SK-N-SH (cell line): ENCODE data around the gene PROCR. TPM values are rescaled to one million over a fixed set of nuclear protein-coding genes. Genes with fewer than 3 reads are reported as not detected.

Experiments
- CTCF ChIA-PET: fragments of 300-600, 350-600 bp; formaldehyde crosslinking; extraction: SDS; loops from one replicate; lab custom pipeline; 2021; lab: Yijun Ruan, JAX
- POLR2A ChIA-PET: fragments of 350-600 bp; sonication (Branson Sonifier 250); formaldehyde crosslinking; extraction: SDS; loops from one replicate; lab custom pipeline; 2020; ENCODE audit warnings: antibody characterized with exemption, inconsistent platforms; lab: Yijun Ruan, JAX
- DNase-seq: peaks from one replicate; pipeline ENCODE4 v3.0.0; 2012
- H2AFZ ChIP-seq: fragments of 200-600 bp; sonication (generic); 2 replicates; pipeline ENCODE4 v1.8.1; 2016; ENCODE audit warnings: antibody characterized with exemption, mild to moderate bottlenecking, low read depth
- H3F3A ChIP-seq: fragments of 200-600 bp; sonication (generic); replicated peaks from 2 replicates; pipeline ENCODE3; 2016; ENCODE audit warnings: antibody characterized with exemption, mild to moderate bottlenecking; ENCODE audit not compliant: insufficient read depth
- H3K27ac ChIP-seq, 2 experiments: fragments of 200-500 bp in 1 of 2; fragments of 200-600 bp in 1 of 2; sonication (Bioruptor generic) in 1 of 2; sonication (generic), shearing (Covaris generic) in 1 of 2; 2 replicates each; pipeline versions ENCODE4 v1.5.1 to v1.6.1; 2014 to 2016; ENCODE audit warnings: low read depth in 2 of 2, inconsistent platforms in 1 of 2, low read length in 1 of 2, mild to moderate bottlenecking in 1 of 2, mixed read lengths in 1 of 2
- H3K27me3 ChIP-seq: fragments of 200-600 bp; sonication (generic), shearing (Covaris generic); 2 replicates; pipeline ENCODE4 v1.6.1; 2016; ENCODE audit warnings: mixed run types; ENCODE audit not compliant: insufficient read depth
- H3K36me3 ChIP-seq, 2 experiments: fragments of 200-500 bp in 1 of 2; fragments of 200-600 bp in 1 of 2; sonication (Bioruptor generic) in 1 of 2; sonication (generic) in 1 of 2; replicated peaks in 1 of 2; 2 replicates each; pipeline versions ENCODE3 to v1.5.1; 2014 to 2016; ENCODE audit warnings: low read length in 1 of 2, mild to moderate bottlenecking in 1 of 2; ENCODE audit not compliant: insufficient read depth in 2 of 2, control insufficient read depth in 1 of 2
- H3K4me1 ChIP-seq, 2 experiments: fragments of 200-500 bp in 1 of 2; fragments of 200-600 bp in 1 of 2; sonication (Bioruptor generic) in 1 of 2; sonication (generic), shearing (Covaris generic) in 1 of 2; 2 replicates each; pipeline versions ENCODE4 v1.5.1 to v1.6.1; 2014 to 2016; ENCODE audit warnings: low read depth in 1 of 2, low read length in 1 of 2, mixed run types in 1 of 2; ENCODE audit not compliant: insufficient read depth in 2 of 2, control insufficient read depth in 1 of 2
- H3K4me2 ChIP-seq: fragments of 200-600 bp; sonication (generic), shearing (Covaris generic); 2 replicates; pipeline ENCODE4 v1.6.1; 2017; ENCODE audit warnings: mixed run types
- H3K4me3 ChIP-seq, 2 experiments: fragments of 200-500 bp in 1 of 2; fragments of 200-600 bp in 1 of 2; sonication (Bioruptor generic) in 1 of 2; sonication (generic), shearing (Covaris generic) in 1 of 2; 2 replicates each; pipeline versions ENCODE4 v1.5.1 to v1.8.1; 2014 to 2016; ENCODE audit warnings: low read depth in 2 of 2, inconsistent platforms in 1 of 2, low read length in 1 of 2, mild to moderate bottlenecking in 1 of 2, mixed read lengths in 1 of 2, moderate library complexity in 1 of 2
- H3K79me2 ChIP-seq: fragments of 200-600 bp; sonication (generic); 2 replicates; pipeline ENCODE4 v1.8.1; 2017; ENCODE audit warnings: mild to moderate bottlenecking; ENCODE audit not compliant: insufficient read depth
- H3K9ac ChIP-seq: fragments of 200-600 bp; sonication (generic); 2 replicates; pipeline ENCODE4 v1.6.1; 2017; ENCODE audit warnings: mixed run types
- H3K9me2 ChIP-seq: fragments of 200-600 bp; sonication (generic); 2 replicates; pipeline ENCODE4 v1.6.1; 2017; ENCODE audit warnings: mixed run types
- H3K9me3 ChIP-seq: fragments of 200-600 bp; sonication (generic); 2 replicates; pipeline ENCODE4 v1.6.1; 2017; ENCODE audit warnings: mixed run types, mild to moderate bottlenecking, moderate library complexity
- H4K20me1 ChIP-seq: fragments of 200-600 bp; sonication (generic); 2 replicates; pipeline ENCODE4 v1.6.1; 2017; ENCODE audit warnings: mild to moderate bottlenecking, mixed run types; ENCODE audit not compliant: insufficient read depth
- ELF1 ChIP-seq: IDR thresholded peaks from 2 replicates; pipeline ENCODE4 v1.4.0; 2012
- EZH2phosphoT487 ChIP-seq: fragments of 200-600 bp; sonication (generic); IDR thresholded peaks from 2 replicates; pipeline ENCODE4 v1.6.1; 2017; ENCODE audit warnings: low read depth, mixed run types, mild to moderate bottlenecking, antibody characterized with exemption, moderate library complexity, borderline replicate concordance
- FOXJ3 ChIP-seq: sonication (generic); formaldehyde crosslinking; IDR thresholded peaks from 2 replicates; pipeline ENCODE4 v1.5.1; 2020; ENCODE audit warnings: mild to moderate bottlenecking, missing genetic modification reagents
- FOXM1 ChIP-seq: IDR thresholded peaks from 2 replicates; pipeline ENCODE4 v1.4.0; 2012; ENCODE audit warnings: low read depth, mild to moderate bottlenecking
- JUND ChIP-seq: IDR thresholded peaks from 2 replicates; pipeline ENCODE4 v1.4.0; 2012
- MEF2A ChIP-seq: IDR thresholded peaks from 2 replicates; pipeline ENCODE4 v1.4.0; 2012; ENCODE audit warnings: low read depth, borderline replicate concordance
- NFIC ChIP-seq: IDR thresholded peaks from 2 replicates; pipeline ENCODE4 v1.4.0; 2012; ENCODE audit warnings: borderline replicate concordance
- NRF1 ChIP-seq: IDR thresholded peaks from 2 replicates; pipeline ENCODE4 v1.6.1; 2012; ENCODE audit warnings: low read depth, mild to moderate bottlenecking, low read length
- RAD21 ChIP-seq: IDR thresholded peaks from 2 replicates; pipeline ENCODE4 v1.6.1; 2012; ENCODE audit warnings: mild to moderate bottlenecking, low read length
- RCOR1 ChIP-seq: fragments of 150-350 bp; IDR thresholded peaks from 2 replicates; pipeline ENCODE4 v1.6.1; 2017; ENCODE audit warnings: antibody characterized with exemption, low read length
- RXRA ChIP-seq: IDR thresholded peaks from 2 replicates; pipeline ENCODE4 v1.4.0; 2012; ENCODE audit warnings: low read depth, mild to moderate bottlenecking, borderline replicate concordance
- SIN3A ChIP-seq: IDR thresholded peaks from 2 replicates; pipeline ENCODE4 v1.6.1; 2012; ENCODE audit warnings: low read depth, mild to moderate bottlenecking, low read length, moderate library complexity, borderline replicate concordance
- TCF12 ChIP-seq: IDR thresholded peaks from 2 replicates; pipeline ENCODE4 v1.4.0; 2012
- WGBS: methylation state at CpG from one replicate; pipeline ENCODE4 v1.1.6; 2017; ENCODE audit warnings: low lambda C conversion rate; 5-methylcytosine and 5-hydroxymethylcytosine counted together
- polyA plus RNA-seq, 3 experiments: library from polyadenylated mRNA; depleted of rRNA; stranded (reverse); fragments of >200 nt; gene quantifications; 2 replicates each; pipeline ENCODE4 v1.2.3, GENCODE V29; 2012
- TF ChIP-seq, protein P1 (sequence below): IDR thresholded peaks from 2 replicates; pipeline ENCODE4 v1.4.0; 2012; ENCODE audit warnings: low read depth, borderline replicate concordance
- TF ChIP-seq, protein P2 (sequence below): fragments of 200-600 bp; sonication (generic); IDR thresholded peaks from 2 replicates; pipeline ENCODE4 v1.6.1; 2017; ENCODE audit warnings: antibody characterized with exemption, mild to moderate bottlenecking, moderate library complexity
- TF ChIP-seq, protein P3 (sequence below): IDR thresholded peaks from 2 replicates; pipeline ENCODE4 v1.4.0; 2012; ENCODE audit warnings: low read depth
- TF ChIP-seq, protein P4 (sequence below): fragments of 150-350 bp; IDR thresholded peaks from 2 replicates; pipeline ENCODE4 v1.6.1; 2017; ENCODE audit warnings: antibody characterized with exemption, low read length, low read depth, borderline replicate concordance
- TF ChIP-seq, protein P5 (sequence below): IDR thresholded peaks from 2 replicates; pipeline ENCODE4 v1.4.0; 2012; ENCODE audit warnings: low read depth, borderline replicate concordance
- TF ChIP-seq, protein P6 (sequence below): IDR thresholded peaks from 2 replicates; pipeline ENCODE4 v1.6.1; 2012; ENCODE audit warnings: mild to moderate bottlenecking, low read depth, low read length, moderate library complexity

Gene PROCR
- polyA plus RNA-seq, 1 of the 3 experiments (the other 2 are of a cell fraction): 23.5 TPM

DNA sequence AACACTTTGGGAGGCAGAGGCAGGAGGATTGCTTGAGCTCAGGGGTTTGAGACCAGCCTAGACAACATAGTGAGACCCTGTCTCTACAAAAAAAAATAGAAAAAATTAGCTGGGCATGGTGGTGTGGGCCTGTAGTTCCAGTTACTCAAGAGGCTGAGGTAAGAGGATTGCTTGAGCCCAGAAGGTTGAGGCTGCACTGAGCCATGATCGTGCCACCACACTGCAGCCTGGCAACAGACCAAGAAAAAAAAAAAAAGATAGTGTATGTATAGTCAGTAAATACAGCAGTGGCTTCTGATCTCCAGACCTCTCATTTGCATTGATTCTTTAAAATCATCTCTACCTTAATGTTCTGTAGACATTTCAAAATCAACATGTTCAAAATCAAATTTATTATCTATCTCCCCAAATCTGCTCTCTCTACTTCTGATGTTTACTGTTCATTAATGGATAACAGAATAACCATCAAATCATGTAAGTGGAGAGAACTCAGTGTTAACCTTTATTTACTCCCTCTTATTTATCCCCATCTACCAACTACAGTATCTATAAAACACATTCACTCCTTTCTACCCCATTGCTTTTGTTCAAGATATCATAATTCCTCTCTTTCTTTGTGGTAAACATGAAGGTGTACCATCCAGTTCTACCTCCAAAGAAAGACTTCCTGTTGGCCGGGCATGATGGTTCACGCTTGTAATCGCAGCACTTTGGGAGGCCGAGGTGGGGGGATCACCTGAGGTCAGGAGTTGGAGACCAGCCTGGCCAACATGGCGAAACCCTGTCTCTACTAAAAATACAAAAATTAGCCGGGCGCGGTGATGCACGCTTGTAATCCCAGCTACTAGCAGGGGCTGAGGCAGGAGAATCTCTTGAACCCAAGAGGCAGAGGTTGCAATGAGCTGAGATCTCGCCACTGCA, 7.7 kb downstream of the PROCR start (continued):
- TF ChIP-seq, protein P1, sequence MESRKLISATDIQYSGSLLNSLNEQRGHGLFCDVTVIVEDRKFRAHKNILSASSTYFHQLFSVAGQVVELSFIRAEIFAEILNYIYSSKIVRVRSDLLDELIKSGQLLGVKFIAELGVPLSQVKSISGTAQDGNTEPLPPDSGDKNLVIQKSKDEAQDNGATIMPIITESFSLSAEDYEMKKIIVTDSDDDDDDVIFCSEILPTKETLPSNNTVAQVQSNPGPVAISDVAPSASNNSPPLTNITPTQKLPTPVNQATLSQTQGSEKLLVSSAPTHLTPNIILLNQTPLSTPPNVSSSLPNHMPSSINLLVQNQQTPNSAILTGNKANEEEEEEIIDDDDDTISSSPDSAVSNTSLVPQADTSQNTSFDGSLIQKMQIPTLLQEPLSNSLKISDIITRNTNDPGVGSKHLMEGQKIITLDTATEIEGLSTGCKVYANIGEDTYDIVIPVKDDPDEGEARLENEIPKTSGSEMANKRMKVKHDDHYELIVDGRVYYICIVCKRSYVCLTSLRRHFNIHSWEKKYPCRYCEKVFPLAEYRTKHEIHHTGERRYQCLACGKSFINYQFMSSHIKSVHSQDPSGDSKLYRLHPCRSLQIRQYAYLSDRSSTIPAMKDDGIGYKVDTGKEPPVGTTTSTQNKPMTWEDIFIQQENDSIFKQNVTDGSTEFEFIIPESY: no peak
- no peak for TF ChIP-seq NRF1
- TF ChIP-seq JUND: no peak
- no peak for TF ChIP-seq SIN3A
- TF ChIP-seq RCOR1: no peak
- no peak for TF ChIP-seq MEF2A
- no peak for TF ChIP-seq FOXM1

DNA sequence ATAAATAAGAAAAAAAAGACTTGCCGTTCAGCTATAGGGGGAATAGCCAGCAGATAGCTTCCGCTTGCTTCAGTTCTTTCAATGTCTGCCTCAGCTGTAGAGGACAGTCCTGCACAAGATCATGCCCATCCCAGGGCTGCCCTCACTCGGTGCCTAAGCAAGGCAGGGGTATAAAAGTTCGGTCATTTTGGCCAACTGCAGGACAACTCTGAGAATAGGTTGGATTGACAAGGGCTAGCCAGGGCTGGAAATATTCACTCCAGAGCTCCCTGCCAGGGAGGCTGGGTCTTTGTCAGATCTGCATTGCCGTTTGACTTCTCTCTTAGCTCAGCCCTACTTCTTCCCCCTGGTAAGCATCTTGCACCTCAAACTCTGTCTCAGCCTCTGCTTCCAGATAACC, 8.4 kb downstream of the PROCR start:
- POLR2A ChIA-PET: no interaction called here
- CTCF ChIA-PET: interaction anchor here (1.0 to 2.0 kb wide), 2 partner anchors 36 to 89 kb away, joined by 3 to 5 read pairs; no protein-coding TSS in a partner anchor
- 81% methylated on average over 5 of the region's 5 CpGs for WGBS
- TF ChIP-seq, protein P2, sequence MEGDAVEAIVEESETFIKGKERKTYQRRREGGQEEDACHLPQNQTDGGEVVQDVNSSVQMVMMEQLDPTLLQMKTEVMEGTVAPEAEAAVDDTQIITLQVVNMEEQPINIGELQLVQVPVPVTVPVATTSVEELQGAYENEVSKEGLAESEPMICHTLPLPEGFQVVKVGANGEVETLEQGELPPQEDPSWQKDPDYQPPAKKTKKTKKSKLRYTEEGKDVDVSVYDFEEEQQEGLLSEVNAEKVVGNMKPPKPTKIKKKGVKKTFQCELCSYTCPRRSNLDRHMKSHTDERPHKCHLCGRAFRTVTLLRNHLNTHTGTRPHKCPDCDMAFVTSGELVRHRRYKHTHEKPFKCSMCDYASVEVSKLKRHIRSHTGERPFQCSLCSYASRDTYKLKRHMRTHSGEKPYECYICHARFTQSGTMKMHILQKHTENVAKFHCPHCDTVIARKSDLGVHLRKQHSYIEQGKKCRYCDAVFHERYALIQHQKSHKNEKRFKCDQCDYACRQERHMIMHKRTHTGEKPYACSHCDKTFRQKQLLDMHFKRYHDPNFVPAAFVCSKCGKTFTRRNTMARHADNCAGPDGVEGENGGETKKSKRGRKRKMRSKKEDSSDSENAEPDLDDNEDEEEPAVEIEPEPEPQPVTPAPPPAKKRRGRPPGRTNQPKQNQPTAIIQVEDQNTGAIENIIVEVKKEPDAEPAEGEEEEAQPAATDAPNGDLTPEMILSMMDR: no peak
- TF ChIP-seq, protein P3, sequence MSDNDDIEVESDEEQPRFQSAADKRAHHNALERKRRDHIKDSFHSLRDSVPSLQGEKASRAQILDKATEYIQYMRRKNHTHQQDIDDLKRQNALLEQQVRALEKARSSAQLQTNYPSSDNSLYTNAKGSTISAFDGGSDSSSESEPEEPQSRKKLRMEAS: no peak
- TF ChIP-seq RAD21 (no peak), FOXJ3 (CRISPR knock-in tag) (no peak), NFIC (no peak), RXRA (no peak), TCF12 (no peak), ELF1 (no peak), EZH2phosphoT487 (no peak)
- TF ChIP-seq, protein P1: no peak
- TF ChIP-seq, protein P4, sequence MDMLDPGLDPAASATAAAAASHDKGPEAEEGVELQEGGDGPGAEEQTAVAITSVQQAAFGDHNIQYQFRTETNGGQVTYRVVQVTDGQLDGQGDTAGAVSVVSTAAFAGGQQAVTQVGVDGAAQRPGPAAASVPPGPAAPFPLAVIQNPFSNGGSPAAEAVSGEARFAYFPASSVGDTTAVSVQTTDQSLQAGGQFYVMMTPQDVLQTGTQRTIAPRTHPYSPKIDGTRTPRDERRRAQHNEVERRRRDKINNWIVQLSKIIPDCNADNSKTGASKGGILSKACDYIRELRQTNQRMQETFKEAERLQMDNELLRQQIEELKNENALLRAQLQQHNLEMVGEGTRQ: no peak
- TF ChIP-seq, protein P5, sequence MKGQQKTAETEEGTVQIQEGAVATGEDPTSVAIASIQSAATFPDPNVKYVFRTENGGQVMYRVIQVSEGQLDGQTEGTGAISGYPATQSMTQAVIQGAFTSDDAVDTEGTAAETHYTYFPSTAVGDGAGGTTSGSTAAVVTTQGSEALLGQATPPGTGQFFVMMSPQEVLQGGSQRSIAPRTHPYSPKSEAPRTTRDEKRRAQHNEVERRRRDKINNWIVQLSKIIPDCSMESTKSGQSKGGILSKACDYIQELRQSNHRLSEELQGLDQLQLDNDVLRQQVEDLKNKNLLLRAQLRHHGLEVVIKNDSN: no peak
- TF ChIP-seq, protein P6, sequence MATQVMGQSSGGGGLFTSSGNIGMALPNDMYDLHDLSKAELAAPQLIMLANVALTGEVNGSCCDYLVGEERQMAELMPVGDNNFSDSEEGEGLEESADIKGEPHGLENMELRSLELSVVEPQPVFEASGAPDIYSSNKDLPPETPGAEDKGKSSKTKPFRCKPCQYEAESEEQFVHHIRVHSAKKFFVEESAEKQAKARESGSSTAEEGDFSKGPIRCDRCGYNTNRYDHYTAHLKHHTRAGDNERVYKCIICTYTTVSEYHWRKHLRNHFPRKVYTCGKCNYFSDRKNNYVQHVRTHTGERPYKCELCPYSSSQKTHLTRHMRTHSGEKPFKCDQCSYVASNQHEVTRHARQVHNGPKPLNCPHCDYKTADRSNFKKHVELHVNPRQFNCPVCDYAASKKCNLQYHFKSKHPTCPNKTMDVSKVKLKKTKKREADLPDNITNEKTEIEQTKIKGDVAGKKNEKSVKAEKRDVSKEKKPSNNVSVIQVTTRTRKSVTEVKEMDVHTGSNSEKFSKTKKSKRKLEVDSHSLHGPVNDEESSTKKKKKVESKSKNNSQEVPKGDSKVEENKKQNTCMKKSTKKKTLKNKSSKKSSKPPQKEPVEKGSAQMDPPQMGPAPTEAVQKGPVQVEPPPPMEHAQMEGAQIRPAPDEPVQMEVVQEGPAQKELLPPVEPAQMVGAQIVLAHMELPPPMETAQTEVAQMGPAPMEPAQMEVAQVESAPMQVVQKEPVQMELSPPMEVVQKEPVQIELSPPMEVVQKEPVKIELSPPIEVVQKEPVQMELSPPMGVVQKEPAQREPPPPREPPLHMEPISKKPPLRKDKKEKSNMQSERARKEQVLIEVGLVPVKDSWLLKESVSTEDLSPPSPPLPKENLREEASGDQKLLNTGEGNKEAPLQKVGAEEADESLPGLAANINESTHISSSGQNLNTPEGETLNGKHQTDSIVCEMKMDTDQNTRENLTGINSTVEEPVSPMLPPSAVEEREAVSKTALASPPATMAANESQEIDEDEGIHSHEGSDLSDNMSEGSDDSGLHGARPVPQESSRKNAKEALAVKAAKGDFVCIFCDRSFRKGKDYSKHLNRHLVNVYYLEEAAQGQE: no peak

More for the DNA sequence above, 8.4 kb downstream of the PROCR start:
- no peaks in the 10 kb centered on the region for H3K9me3 ChIP-seq
- no peak for DNase-seq
- no peak overlapping the region for H3K9ac ChIP-seq
- H3K4me1 ChIP-seq: no peaks in the 10 kb centered on the region
- H2AFZ ChIP-seq: no peak overlapping the region
- no peak overlapping the region for H3K27ac ChIP-seq
- no peaks in the 10 kb centered on the region for H4K20me1 ChIP-seq
- no peaks in the 10 kb centered on the region for H3K9me2 ChIP-seq
- H3K4me3 ChIP-seq: no peak overlapping the region
- no peaks in the 10 kb centered on the region for H3K79me2 ChIP-seq
- no peaks in the 10 kb centered on the region for H3K27me3 ChIP-seq
- no peak overlapping the region for H3K4me2 ChIP-seq
- no peaks in the 10 kb centered on the region for H3K36me3 ChIP-seq
- H3F3A ChIP-seq: peaks cover 4% of the 10 kb centered on the region
